Esophagus squamous epithelium (tissue), 5 donors: ENCODE measurements around the gene PDS5B. TPM values are rescaled to one million over a fixed set of nuclear protein-coding genes. Genes with fewer than 3 reads are reported as not detected.

Experiments
- DNase-seq: peaks from one replicate; lab custom pipeline; 2025; lab: John Stamatoyannopoulos, UW
- H3K27ac ChIP-seq, 4 donors: fragments of 200-600 bp; sonication (generic); one replicate each; pipeline ENCODE4 v1.5.1; 2016 to 2019; ENCODE audit warnings: mild to moderate bottlenecking in 1 of 4
- H3K27me3 ChIP-seq, 4 donors: fragments of 200-600 bp; sonication (generic); 1 replicate in 3 of 4; 2 replicates in 1 of 4; pipeline versions ENCODE4 v1.5.1 to v1.6.0; 2017 to 2021; ENCODE audit warnings: antibody characterized with exemption in 1 of 4
- H3K36me3 ChIP-seq, 3 donors: fragments of 200-600 bp; sonication (generic); one replicate each; pipeline ENCODE4 v1.5.1; 2016 to 2019
- H3K4me1 ChIP-seq, 3 donors: fragments of 200-600 bp; sonication (generic); one replicate each; pipeline ENCODE4 v1.5.1; 2017 to 2019
- H3K4me3 ChIP-seq, 4 donors: fragments of 200-600 bp; sonication (generic); 1 replicate in 3 of 4; 2 replicates in 1 of 4; pipeline ENCODE4 v1.5.1; 2016 to 2019; ENCODE audit warnings: mild to moderate bottlenecking in 2 of 4, moderate library complexity in 1 of 4
- H3K9me3 ChIP-seq, 3 donors: fragments of 200-600 bp; sonication (generic); one replicate each; pipeline ENCODE4 v1.5.1; 2016 to 2019
- CTCF ChIP-seq, 6 experiments: fragments of 450-650 bp in 4 of 6; fragments of 200-600 bp in 2 of 6; sonication (generic) in 2 of 6; IDR thresholded peaks; one replicate each; pipeline ENCODE4 v1.5.1; 2016 to 2019; ENCODE audit warnings: antibody characterized with exemption in 6 of 6, mild to moderate bottlenecking in 4 of 6, moderate library complexity in 4 of 6
- POLR2A ChIP-seq, 4 donors: fragments of 450-650 bp; IDR thresholded peaks; one replicate each; pipeline ENCODE4 v1.6.1; 2017; ENCODE audit warnings: antibody characterized with exemption in 4 of 4, mild to moderate bottlenecking in 4 of 4, moderate library complexity in 3 of 4
- WGBS, 2 donors: methylation state at CpG; one replicate each; pipeline ENCODE4 v1.1.5; 2018; 5-methylcytosine and 5-hydroxymethylcytosine counted together
- intact Hi-C: fragments of 100-400 bp; cut with DNase I; formaldehyde crosslinking; loops from one replicate; pipeline ENCODE4 v1.15.0; 2022
- total RNA-seq, 4 donors: library from RNA; depleted of rRNA; stranded (reverse); fragments of >200 nt; gene quantifications; one replicate each; pipeline ENCODE4 v1.1.0, GENCODE V29; 2016
- donor health status: DM: yes; HTN: yes; CAD: no.

The PDS5B gene
- total RNA-seq, 4 donors from 2014 or later, result 8.9 to 23.5 (median 15.1) TPM

- H3K27me3 ChIP-seq, result no peaks in the 10 kb centered on the region
- H3K27ac ChIP-seq, result no peak overlapping the region
- H3K4me3 ChIP-seq, result no peak overlapping the region
- intact Hi-C loops, result loop anchor here (5.0 kb wide), 1 partner anchor 64 kb away; the partner anchor contains the start of gene PDS5B
- 21 to 28% methylated on average over 3 of the region's 3 CpGs for WGBS, 2 donors
- no peaks in the 10 kb centered on the region for H3K9me3 ChIP-seq
- H3K4me1 ChIP-seq, result peaks cover 0 to 13% (median 0%) of the 10 kb centered on the region in 3 donors
- no peaks in the 10 kb centered on the region for H3K36me3 ChIP-seq
- no peak for DNase-seq
- no peak for TF ChIP-seq POLR2A (IDR thresholded peaks at IDR 0.05)
- TF ChIP-seq CTCF (IDR thresholded peaks at IDR 0.05), result peak; percentile 18 to 67 (median 54)
Observed at GRCh38 chr13:32650705-32651311, 64.6 kb downstream of the PDS5B start.

GRCh38 chr13:32657309-32657708 lies 71.1 kb downstream of the PDS5B start:
- Histone ChIP-seq H3K4me3 (no peak overlapping the region), H3K27me3 (no peaks in the 10 kb centered on the region), H3K27ac (no peak overlapping the region), H3K4me1 (peaks cover 0 to 8% (median 0%) of the 10 kb centered on the region in 3 donors), H3K9me3 (peaks cover 0 to 5% (median 0%) of the 10 kb centered on the region in 3 donors), H3K36me3 (peaks cover 0 to 7% (median 0%) of the 10 kb centered on the region in 3 donors)
- no peak for DNase-seq
- TF ChIP-seq CTCF (IDR thresholded peaks at IDR 0.05) (no peak), POLR2A (IDR thresholded peaks at IDR 0.05) (no peak)
- intact Hi-C loops, result no loop called here
- 87 to 94% methylated on average over 3 of the region's 3 CpGs for WGBS, 2 donors

- Histone ChIP-seq H3K27ac (no peak overlapping the region), H3K4me1 (peaks cover 0 to 8% (median 0%) of the 10 kb centered on the region in 3 donors), H3K36me3 (peaks cover 0 to 7% (median 0%) of the 10 kb centered on the region in 3 donors), H3K27me3 (no peaks in the 10 kb centered on the region), H3K9me3 (peaks cover 0 to 5% (median 0%) of the 10 kb centered on the region in 3 donors), H3K4me3 (no peak overlapping the region)
- TF ChIP-seq CTCF (IDR thresholded peaks at IDR 0.05) (no peak), POLR2A (IDR thresholded peaks at IDR 0.05) (no peak)
- intact Hi-C loops, result no loop called here
- DNase-seq, result no peak
- WGBS, 2 donors, result 82 to 86% methylated on average over 1 of the region's 1 CpG
Observed at GRCh38 chr13:32659736-32660135, 73.5 kb downstream of the PDS5B start.

GRCh38 chr13:32660227-32660626 lies 74.0 kb downstream of the PDS5B start:
- H3K4me3 ChIP-seq, result no peak overlapping the region
- peaks cover 0 to 7% (median 0%) of the 10 kb centered on the region in 3 donors for H3K36me3 ChIP-seq
- H3K27ac ChIP-seq, result no peak overlapping the region
- intact Hi-C loops, result no loop called here
- TF ChIP-seq CTCF (IDR thresholded peaks at IDR 0.05), result no peak
- TF ChIP-seq POLR2A (IDR thresholded peaks at IDR 0.05), result no peak
- WGBS, 2 donors, result 49% methylated on average over 2 of the region's 2 CpGs
- no peak for DNase-seq
- peaks cover 0 to 5% (median 0%) of the 10 kb centered on the region in 3 donors for H3K9me3 ChIP-seq
- H3K27me3 ChIP-seq, result no peaks in the 10 kb centered on the region
- peaks cover 0 to 8% (median 0%) of the 10 kb centered on the region in 3 donors for H3K4me1 ChIP-seq

GRCh38 chr13:32661685-32662084 lies 75.4 kb downstream of the PDS5B start:
- no peak for DNase-seq
- H3K27me3 ChIP-seq, result no peaks in the 10 kb centered on the region
- intact Hi-C loops, result no loop called here
- no peak for TF ChIP-seq CTCF (IDR thresholded peaks at IDR 0.05)
- TF ChIP-seq POLR2A (IDR thresholded peaks at IDR 0.05), result no peak
- no peak overlapping the region for H3K4me3 ChIP-seq
- peaks cover 0 to 8% (median 0%) of the 10 kb centered on the region in 3 donors for H3K4me1 ChIP-seq
- peaks cover 0 to 3% (median 0%) of the 10 kb centered on the region in 3 donors for H3K9me3 ChIP-seq
- peaks cover 0 to 7% (median 0%) of the 10 kb centered on the region in 3 donors for H3K36me3 ChIP-seq
- H3K27ac ChIP-seq, result no peak overlapping the region
